Hematopoietic multipotent progenitor cell treated with erythropoietin and hydrocortisone succinate and interleukin-3 and kit ligand, for 6 days (in vitro differentiated cells): ENCODE results near the gene RGS2.

Source experiments
- DNase-seq: peaks from one replicate; pipeline ENCODE4 v3.0.0-alpha.2; 2015

The RGS2 gene

GRCh38 chr1:192831706-192832355 lies 23.0 kb downstream of the RGS2 start:
- DNase-seq: no peak

- DNase-seq: no peak
Measured at GRCh38 chr1:192832492-192832891, 23.7 kb downstream of the RGS2 start.

GRCh38 chr1:192835116-192835515 lies 26.3 kb downstream of the RGS2 start:
- no peak for DNase-seq

GRCh38 chr1:192839162-192840066 lies 30.6 kb downstream of the RGS2 start:
- no peak for DNase-seq

- no peak for DNase-seq
Measured at GRCh38 chr1:192844360-192844759, 35.5 kb downstream of the RGS2 start.

GRCh38 chr1:192846950-192847349 lies 38.1 kb downstream of the RGS2 start:
- DNase-seq: no peak

GRCh38 chr1:192849011-192849410 lies 40.2 kb downstream of the RGS2 start:
- DNase-seq: no peak

GRCh38 chr1:192849442-192849841 lies 40.6 kb downstream of the RGS2 start:
- DNase-seq: no peak

- DNase-seq: no peak
Measured at GRCh38 chr1:192852001-192852947, 43.4 kb downstream of the RGS2 start.

- no peak for DNase-seq
Measured at GRCh38 chr1:192858456-192858855, 49.6 kb downstream of the RGS2 start.

- no peak for DNase-seq
Measured at GRCh38 chr1:192859808-192860207, 51.0 kb downstream of the RGS2 start.

- DNase-seq: no peak
Measured at GRCh38 chr1:192860478-192861185, 51.8 kb downstream of the RGS2 start.

GRCh38 chr1:192861860-192862259 lies 53.0 kb downstream of the RGS2 start:
- no peak for DNase-seq
